Activated CD8-positive, alpha-beta memory T cell treated with anti-CD3 and anti-CD28 coated beads, Interleukin-2, amount 50 U/mL, for 24 hours (primary cell): Measurements from ENCODE around the gene CFDP1.

ENCODE experiments used
- DNase-seq: peaks from one replicate; pipeline ENCODE4 v3.0.0-alpha.2; 2020; ENCODE audit errors: extremely low read depth

The CFDP1 gene

GRCh38 chr16:75406943-75407342 is 26.4 kb downstream of the CFDP1 start:
- DNase-seq = no peak

DNA sequence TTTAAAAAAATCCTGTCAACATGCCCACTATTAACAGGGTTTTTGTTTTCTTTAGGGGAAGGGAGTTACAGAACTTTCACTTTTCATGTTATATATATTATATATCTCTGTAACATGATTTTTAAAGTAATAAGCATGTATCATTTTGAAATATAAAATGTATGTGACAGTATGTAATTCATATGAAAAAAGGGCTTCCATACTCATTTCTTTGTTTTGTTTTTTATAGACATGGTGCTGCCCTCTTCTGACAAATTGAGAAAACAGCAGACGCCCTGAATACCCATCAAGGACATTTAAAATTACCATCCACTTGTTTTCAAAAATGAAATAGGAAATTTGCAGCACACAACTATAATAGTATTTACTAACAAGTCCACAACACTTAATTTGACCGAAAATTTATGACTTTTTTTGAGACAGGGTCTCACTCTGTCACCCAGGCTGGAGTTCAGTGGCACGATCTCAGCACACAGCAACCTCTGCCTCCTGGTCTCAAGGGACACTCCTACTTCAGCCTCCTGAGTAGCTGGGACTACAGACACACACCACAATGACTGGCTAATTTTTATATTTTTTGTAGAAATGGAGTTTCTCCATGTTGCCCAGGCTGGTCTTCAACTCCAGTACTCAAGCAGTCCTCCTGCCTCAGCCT is 30.4 kb downstream of the CFDP1 start:
- no peak for DNase-seq

- no peak for DNase-seq
Observed at GRCh38 chr16:75402159-75402820, 31.0 kb downstream of the CFDP1 start.

GRCh38 chr16:75401691-75402090 is 31.6 kb downstream of the CFDP1 start:
- DNase-seq = no peak

GRCh38 chr16:75398333-75398732 is 35.0 kb downstream of the CFDP1 start:
- DNase-seq = no peak

DNA sequence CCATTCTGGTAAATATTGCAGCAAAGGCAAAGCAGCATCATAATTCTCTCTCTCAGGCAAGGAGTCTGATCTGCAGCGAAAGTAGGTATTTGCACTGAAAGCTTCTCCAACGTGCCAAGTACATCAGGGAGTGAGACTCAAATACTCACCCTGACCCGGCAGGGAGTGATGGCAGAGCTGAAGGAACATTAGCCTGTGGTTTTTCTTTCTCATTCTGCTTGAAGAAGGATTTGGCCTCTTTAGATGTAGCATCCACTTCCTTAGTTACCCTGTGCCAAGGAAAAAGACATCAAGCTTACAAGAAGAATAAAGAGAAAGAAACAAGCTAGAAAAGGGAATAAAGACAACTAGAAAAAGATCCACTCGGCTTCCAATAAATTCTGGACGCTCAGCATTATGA is 38.4 kb downstream of the CFDP1 start:
- no peak for DNase-seq

- no peak for DNase-seq
Observed at GRCh38 chr16:75392906-75393305, 40.4 kb downstream of the CFDP1 start.

GRCh38 chr16:75390926-75391653 is 42.2 kb downstream of the CFDP1 start:
- no peak for DNase-seq

- DNase-seq = no peak
Observed at GRCh38 chr16:75389096-75389690, 44.1 kb downstream of the CFDP1 start.

DNA sequence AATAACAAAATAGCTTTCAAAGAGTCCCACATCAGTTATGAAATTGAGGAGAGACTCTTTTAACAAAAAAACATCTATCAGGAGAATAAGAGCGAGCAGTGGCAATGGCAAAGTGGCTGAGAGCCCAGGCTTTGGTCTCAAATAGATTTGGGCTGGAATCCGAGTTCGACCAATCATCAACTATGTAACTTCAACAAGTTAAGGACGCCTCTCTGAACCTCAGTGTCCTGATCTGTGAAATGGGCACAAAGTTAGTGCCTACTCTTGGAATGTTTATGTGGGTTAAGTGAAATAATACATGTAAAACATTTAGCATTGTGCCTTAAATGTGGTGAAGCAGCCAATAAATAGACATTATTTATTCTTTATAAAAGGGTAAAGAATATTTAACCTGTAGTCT is 45.4 kb downstream of the CFDP1 start:
- no peak for DNase-seq

- DNase-seq = no peak
Observed at GRCh38 chr16:75385507-75386152, 47.7 kb downstream of the CFDP1 start.

DNA sequence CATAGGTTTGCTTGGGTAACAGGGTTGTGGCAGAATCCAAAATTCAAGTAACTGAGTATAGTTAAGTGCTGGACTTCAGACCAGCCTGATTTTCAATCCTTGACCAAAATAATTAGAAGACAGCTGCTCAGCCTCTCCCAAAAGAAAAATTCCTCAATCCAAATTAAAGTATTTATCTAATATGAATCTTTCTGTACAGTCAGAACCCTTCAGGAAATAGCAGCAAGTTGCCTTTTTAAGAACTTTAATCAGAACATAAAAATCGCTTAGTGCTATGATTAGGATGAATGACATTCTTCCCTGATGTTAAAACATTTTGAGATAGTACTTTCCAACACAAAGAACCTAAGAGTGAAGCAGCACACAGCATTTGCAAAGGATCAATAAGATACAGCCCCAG is 50.2 kb downstream of the CFDP1 start:
- no peak for DNase-seq

GRCh38 chr16:75382611-75383010 is 50.7 kb downstream of the CFDP1 start:
- DNase-seq = no peak

DNA sequence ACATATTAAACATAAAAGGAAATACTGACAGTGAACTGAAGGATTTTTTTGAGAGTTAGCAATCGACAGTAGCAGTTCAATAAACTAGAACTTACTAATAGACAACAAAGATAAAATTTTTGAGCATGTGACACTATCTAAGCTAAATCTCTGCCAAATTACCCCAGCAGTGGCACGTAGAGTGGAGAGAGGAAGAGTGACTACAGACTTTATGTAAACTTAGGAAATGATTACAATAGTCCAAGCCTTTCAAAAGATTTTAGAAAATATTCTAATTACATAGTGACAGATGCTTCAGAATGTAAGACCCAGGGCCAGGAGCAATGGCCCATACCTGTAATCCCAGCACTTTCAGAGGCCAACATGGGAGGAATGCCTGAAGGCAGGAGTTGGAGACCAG is 52.4 kb downstream of the CFDP1 start:
- DNase-seq = no peak

DNA sequence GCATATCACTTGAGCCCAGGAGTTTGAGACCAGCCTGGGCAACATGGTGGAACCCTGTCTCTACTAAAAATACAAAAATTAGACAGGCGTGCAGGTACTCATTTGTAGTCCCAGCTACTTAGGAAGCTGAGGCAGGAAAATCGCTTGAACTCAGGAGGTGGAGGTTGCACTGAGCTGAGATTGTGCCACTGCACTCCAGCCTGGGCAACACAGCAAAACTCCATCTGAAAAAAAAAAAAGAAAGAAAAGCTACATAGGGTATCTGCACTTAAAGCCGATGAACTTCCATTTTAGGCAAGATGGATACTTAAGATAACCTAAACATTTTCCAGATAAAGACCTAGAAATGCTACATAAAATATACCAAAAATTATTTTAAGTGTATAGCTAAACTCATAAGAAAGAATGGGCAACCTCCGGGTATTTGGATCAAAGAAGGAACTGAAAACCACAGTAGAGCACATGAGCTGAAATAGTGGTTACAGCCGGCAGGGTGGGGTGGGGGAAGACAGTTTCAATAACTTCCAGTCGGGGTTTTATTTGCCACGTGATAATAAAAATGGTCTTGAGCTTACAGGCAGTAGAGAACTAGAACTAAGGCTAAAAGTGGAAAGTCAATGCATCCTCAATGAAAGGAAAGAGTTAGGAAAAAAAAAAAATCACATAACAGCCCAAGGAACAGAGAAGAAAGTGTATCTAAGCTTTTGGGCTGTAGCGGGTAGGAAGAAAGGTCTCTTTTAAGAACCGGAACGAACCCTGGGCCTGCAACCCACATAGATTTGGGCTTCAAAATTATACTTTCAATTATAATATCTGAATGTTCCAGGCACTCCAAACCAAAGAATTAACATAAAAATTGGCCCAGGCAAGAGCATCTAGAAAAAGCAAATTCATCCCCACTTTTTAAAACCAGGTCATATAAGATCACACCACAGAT is 53.1 kb downstream of the CFDP1 start:
- DNase-seq = no peak

- DNase-seq = no peak
Observed at GRCh38 chr16:75379339-75379738, 54.0 kb downstream of the CFDP1 start.

GRCh38 chr16:75378616-75379015 is 54.7 kb downstream of the CFDP1 start:
- DNase-seq = no peak

DNA sequence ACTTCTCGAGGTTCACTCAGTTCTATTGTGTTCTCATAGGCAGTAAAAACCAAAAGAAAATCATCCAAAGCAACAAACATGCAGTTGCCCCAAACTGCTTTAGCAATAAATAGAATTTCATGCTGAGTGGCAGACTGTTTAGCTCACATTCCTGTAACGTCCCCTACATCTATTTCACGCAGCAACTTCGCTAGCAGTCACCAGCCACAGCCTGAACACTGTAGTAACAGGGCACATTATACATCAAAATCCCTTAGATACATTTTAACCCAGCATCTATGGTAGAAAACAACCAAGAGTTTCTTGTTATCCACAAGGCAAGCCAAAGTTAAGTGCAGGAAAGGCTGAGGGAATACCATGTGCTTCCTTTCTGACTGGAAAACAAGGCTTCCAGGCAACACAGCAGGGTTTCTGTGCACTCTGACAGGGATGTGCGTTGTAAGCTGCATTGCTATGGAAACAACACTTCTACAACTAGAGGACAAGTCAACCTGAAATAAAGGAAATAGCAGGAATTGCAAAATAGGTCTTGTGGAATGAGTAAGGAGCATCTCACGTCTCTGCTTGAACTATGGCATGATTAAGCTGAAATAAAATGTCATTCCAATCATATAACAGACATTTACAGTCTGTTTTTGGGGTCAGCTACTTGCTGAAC is 55.4 kb downstream of the CFDP1 start:
- DNase-seq = no peak

DNA sequence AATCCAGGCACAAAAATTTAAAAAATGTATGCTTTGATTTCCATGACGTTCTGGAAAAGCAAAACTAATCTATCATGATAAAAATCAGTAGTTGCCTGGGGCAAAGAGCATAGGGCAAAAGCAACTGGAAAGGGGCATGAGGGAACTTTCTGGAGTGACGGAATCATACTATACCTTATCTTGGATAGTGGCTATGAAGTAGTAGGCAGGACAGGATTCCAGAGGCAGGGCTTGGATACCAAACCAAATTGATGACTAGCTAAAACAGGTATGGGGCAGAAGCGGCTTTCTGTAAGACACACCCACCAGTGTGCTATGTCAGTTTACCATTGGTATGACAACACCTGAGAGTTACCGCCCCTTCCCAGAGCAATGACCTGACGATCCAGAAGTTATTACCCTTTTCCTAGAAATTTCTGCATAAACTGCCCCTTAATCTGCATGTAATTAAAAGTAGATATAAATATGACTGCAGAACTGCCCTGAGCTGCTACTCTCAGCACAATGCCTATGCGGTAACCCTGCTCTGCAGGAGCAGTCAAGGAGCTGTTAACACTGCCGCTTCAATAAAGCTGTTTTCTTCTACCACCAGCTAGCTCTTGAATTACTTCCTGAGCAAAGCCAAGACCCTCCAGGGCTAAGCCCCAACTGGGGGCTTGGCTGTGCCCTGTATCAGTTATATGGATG is 56.7 kb downstream of the CFDP1 start:
- DNase-seq = no peak

- DNase-seq = no peak
Observed at GRCh38 chr16:75374388-75374787, 58.9 kb downstream of the CFDP1 start.
